HG02840 (cell line): ENCODE data around the gene LIMK2.

ENCODE experiments used
- ATAC-seq: cut with Tn5 transposase; IDR thresholded peaks from one replicate; pipeline ENCODE4 v1.9.1; 2021; ENCODE audit warnings: mild to moderate bottlenecking, moderate library complexity, moderate number of reproducible peaks; ENCODE audit not compliant: unreplicated experiment, low FRiP score

LIMK2 gene

GRCh38 chr22:31269892-31270579 lies 57.9 kb downstream of the LIMK2 start:
- ATAC-seq, result no peak

GRCh38 chr22:31271026-31271425 lies 58.9 kb downstream of the LIMK2 start:
- no peak for ATAC-seq

- ATAC-seq, result no peak
Observed at GRCh38 chr22:31271485-31271884, 59.4 kb downstream of the LIMK2 start.

- no peak for ATAC-seq
Observed at GRCh38 chr22:31272522-31273446, 60.7 kb downstream of the LIMK2 start.

- no peak for ATAC-seq
Observed at GRCh38 chr22:31274017-31274416, 61.9 kb downstream of the LIMK2 start.

- no peak for ATAC-seq
Observed at GRCh38 chr22:31275018-31275417, 62.9 kb downstream of the LIMK2 start.

- ATAC-seq, result no peak
Observed at GRCh38 chr22:31275576-31275975, 63.5 kb downstream of the LIMK2 start.

GRCh38 chr22:31276426-31277167 lies 64.5 kb downstream of the LIMK2 start:
- no peak for ATAC-seq

GRCh38 chr22:31277741-31278140 lies 65.6 kb downstream of the LIMK2 start:
- ATAC-seq, result no peak

- no peak for ATAC-seq
Observed at GRCh38 chr22:31278151-31278621, 66.1 kb downstream of the LIMK2 start.

GRCh38 chr22:31278626-31279326 lies 66.7 kb downstream of the LIMK2 start:
- no peak for ATAC-seq

GRCh38 chr22:31279327-31279669 lies 67.2 kb downstream of the LIMK2 start:
- ATAC-seq, result no peak

- no peak for ATAC-seq
Observed at GRCh38 chr22:31279821-31280505, 67.9 kb downstream of the LIMK2 start.

GRCh38 chr22:31281733-31282132 lies 69.6 kb downstream of the LIMK2 start:
- no peak for ATAC-seq

- ATAC-seq, result no peak
Observed at GRCh38 chr22:31282748-31283468, 70.8 kb downstream of the LIMK2 start.

- no peak for ATAC-seq
Observed at GRCh38 chr22:31284281-31285155, 72.4 kb downstream of the LIMK2 start.

- no peak for ATAC-seq
Observed at GRCh38 chr22:31286360-31287255, 74.5 kb downstream of the LIMK2 start.
